GM04503 (cell line): ENCODE results near the gene RUNX3.
A peak's percentile ranks its signal among the peaks of the same experiment; 100 is the strongest.

Experiments
- DNase-seq: peaks from one replicate; pipeline ENCODE4 v3.0.0-alpha.2; 2012; ENCODE audit warnings: low read depth

RUNX3 gene

DNA sequence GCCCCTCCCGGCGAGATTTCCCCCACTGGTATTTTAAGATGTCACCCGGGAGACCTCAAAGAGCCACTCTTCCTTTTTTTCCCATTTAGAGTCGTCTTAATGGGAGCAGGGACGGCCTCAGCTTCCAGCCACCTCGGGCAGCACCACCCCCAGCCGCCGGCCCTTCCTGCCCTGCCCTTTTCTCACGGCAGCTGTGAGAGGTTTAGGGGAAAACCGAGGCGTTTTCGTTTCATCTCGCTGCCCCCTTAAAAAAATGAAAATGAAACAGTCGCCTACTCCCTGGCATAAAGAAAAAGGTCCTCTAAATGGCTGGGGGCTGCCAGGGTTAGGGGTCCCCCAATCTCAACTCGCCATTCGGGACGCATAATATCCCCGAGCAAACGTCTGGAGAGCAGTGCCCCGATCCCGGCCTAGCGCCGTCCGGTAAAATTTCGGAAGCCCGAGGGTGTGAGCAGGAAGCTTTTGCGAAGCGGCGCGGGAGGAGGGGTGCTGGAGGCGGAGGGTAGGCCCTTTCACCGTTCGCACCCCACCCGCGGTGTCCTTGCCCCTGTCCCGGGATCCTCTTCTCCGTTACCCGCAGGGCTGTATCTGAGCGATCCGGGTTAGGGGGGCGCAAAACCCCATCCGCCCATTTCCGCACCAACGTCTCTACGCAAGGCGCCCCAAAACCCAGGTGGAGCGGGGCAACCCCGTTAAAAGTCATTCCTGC is 1.2 kb downstream of the RUNX3 start:
- DNase-seq = no peak

GRCh38 chr1:24927988-24928688 is 1.9 kb downstream of the RUNX3 start:
- no peak for DNase-seq

GRCh38 chr1:24927473-24927872 is 2.6 kb downstream of the RUNX3 start:
- no peak for DNase-seq

DNA sequence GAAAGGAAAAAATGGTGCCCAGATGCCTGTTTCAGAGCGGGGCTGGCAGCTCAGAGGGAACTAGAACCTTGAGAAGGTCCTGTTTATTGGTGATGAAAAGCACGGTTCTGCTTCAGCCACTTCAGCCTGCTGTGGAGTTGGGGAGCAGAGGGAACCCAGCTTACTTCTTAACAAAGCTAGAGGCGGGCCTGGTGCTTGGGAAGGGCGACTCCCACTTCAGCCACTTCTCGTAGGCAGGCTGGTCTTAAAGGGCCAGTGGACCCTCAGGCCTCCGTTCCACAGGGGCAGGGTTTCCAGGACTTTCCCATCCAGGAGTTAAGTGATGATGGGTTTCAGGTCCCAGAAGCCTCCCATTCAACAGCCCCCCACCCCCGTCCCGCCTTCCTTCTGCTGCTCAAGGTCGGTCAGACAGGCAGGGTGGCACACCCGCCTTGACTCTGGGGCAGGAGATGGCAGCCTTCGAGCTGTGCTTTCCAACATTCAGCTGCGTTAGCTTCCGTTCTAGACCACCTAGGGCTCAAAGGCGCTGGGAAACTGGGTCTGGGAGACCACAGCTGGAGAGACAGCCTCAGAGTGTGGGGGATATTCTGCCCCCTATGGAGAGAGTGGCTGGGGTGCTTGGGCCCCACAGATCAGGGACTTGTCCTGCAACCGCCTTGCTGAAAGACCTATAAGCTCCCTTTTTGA is 3.4 kb downstream of the RUNX3 start:
- no peak for DNase-seq

- no peak for DNase-seq
Observed at GRCh38 chr1:24925963-24926362, 4.1 kb downstream of the RUNX3 start.

DNA sequence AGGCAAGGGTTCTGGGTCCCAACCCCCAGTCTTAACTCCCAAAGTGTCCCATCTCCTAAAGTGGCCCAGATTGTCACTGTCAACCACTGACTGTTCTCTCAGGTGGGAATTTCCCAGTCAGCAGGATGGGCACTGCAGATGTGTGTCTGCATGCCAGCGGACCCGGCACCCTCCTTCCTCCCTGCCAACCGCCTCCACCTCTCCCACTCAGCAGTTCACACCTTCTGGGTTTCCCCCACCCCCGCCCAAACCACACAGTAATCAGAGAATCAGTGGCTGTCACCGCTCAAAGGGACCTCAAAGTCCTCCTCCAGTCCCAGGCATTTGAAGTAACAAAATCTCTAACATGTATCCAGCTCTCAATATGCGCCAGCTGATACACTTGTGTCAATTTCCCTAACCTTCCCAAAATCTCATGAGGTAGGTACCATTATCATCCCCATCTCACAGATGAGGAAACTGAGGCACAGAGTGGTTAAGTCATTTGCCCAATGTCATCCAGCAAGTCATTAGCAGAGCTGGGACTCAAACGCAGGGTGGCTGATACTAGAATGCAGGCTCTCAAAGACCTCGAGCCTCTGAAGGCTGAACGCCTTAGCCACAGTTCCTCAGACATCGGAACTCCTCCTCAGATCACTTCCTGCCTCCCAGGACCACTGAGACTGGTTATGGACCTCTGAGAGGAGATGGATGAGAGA is 4.8 kb downstream of the RUNX3 start:
- no peak for DNase-seq

- DNase-seq = no peak
Observed at GRCh38 chr1:24923485-24924113, 6.5 kb downstream of the RUNX3 start.

DNA sequence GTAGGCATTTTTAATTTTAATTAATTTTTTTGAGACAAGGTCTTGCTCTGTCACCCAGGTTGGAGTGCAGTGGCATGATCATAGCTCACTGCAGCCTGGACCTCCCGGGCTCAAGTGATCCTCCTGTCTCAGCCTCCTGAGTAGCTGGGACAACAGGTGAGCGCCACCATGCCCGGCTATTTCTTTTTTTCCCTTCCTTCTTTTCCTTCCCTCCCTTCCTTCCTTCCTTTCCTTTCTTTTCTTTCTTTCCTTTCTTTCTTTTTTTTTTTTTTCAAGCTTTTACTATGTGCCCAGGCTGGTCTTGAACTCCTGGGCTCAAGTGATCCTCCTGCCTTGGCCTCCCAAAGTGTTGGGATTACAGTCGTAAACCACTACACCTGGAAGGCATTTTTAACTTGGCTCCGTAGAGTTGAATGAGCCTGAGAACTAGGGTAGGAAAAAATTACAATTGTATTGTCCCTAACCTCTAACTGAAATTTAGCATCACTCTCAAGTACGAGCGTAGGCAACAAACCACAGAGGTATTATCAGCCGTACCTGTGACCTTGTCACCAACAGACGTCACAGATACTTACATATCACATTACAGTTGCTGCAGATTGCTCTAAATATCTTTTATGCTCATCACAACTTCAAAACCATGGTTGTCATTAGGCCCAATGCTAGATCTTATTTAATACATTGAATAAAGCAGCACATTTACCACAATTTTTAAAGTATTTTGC is 8.0 kb downstream of the RUNX3 start:
- no peak for DNase-seq

DNA sequence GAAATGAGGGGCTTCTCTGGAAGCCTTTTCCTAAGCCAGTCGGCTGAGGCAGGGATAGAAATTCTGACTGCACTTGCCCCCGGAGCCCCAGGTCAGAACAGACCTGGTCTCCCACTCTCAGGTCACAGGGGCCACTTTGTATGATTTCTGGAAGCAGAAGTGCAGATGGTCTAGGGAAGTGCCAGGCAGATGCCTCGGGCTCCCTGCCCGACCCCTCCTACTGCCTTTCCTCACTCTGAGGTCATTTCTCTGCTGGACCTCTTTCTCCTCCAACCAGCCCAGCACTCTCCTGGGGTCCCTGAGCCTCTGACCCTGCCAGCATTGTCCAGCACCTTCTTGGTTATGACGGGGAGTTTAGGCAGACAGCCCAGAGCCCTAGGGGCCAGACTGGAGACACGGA is 8.7 kb downstream of the RUNX3 start:
- no peak for DNase-seq

DNA sequence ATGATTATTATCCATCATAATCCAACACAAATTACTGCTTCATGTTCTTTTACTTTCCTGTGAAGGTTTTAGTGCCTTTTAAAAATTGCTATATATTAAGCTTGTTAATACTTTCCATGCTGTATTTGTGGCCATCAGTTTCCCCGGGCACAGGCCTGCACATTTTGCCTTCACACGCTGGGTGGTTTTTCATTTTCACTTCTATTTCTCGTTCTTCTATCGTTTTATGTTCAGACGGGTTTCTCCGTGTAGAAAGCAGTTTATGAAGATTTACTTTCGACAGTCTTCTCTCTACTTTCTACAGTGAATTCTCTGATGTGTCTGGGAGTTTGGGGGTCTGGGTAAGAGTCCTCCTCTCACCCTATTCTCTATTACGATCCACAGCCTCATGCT is 9.5 kb downstream of the RUNX3 start:
- no peak for DNase-seq

- DNase-seq = peak; percentile 53
Observed at GRCh38 chr1:24919791-24920532, 10.1 kb downstream of the RUNX3 start.

- no peak for DNase-seq
Observed at GRCh38 chr1:24918995-24919605, 11.0 kb downstream of the RUNX3 start.

DNA sequence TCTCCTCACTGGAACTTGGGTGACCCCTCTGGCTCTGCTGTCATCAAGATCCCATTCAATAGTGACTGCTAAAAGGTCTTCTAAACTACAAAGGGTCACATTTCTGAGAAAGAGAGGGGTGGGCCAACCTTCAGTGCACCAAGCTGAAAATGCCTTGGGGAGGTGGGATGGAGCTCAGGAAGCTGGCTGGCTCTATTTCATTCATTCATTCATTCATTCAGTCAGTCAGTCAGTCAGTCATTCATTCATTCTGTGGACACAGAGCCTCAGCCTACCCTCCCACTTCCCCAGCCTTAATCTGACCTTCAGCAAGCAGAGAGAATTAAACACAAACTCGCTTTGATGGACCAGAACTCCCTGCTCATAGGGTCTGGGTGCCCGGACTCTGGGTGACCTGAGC is 11.7 kb downstream of the RUNX3 start:
- no peak for DNase-seq

DNA sequence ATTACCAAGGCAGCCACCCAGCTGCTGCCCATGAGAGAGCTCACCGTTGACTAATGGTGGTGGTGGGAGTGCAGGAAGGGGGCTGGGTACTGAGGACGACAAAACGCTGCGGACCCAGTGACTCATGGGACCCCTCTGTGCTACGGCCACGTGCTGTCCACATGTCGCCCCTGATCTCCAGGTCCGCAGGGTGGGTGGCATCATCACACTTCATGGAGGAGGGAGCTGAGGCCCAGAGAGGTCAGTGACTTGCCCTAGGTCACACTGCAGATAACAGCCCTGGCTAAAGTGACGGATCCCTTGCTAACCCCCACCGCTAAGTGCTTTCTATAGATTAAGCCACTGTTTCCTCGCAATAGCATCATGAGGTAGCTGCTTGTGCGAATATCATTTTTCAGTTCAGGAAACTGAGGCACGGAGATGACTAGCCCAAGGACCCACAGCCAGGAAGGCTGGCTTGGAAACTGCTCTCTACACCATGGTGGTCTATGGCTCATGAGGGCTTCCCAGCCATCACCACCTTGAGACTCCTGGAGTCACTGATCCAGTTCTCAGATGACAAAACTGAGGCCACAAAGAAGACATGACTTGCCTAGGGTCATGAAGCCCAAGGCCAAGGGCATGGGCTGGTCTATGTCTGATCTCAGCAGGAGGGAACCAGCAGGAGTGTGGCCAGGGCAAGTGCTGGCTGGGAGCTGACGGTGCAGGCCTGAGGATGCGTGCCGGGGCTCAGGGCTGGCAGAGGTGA is 12.6 kb downstream of the RUNX3 start:
- no peak for DNase-seq

GRCh38 chr1:24915816-24916602 is 14.1 kb downstream of the RUNX3 start:
- DNase-seq = no peak

DNA sequence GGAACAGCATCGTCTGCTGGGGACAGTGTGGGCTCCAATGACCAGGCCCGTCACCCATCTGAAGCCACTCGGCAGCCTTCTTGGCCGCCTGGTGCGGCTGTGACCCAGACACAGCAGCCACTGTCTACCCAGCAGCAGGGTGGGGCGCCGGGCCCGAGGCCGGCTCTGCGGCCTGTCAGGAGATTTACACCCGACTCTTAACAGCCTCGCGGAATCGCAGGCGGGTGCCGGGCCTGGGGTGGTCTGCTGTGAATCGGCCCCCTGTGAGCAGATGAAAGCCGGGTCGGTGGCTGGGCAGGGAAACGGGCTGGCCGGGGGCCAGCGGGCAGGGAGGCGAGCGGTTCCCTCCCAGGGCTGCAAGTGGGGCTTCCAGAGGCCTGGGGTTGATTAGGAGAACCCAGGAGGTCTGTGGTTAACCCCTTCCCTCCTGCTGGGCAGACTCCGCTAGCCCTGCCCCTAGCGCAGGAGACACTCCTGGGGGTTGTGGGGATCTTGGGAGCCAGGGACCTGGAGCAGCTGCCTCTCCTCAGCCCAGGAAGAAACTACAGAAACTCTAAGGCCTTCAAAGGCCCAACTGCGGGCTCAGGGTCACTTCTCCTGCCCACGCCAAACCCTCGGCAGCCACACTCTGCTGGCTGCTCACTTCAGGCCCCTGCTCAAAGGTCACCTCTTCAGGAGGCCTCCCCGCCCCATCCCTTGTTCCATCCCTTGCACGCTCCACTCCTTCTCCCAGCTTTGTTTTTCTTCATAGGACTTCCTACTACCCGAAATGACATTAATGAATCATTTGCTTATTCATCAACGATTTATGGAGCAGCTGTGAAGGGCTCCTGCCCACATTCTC is 15.6 kb downstream of the RUNX3 start:
- no peak for DNase-seq

GRCh38 chr1:24913616-24914225 is 16.4 kb downstream of the RUNX3 start:
- DNase-seq = no peak

DNA sequence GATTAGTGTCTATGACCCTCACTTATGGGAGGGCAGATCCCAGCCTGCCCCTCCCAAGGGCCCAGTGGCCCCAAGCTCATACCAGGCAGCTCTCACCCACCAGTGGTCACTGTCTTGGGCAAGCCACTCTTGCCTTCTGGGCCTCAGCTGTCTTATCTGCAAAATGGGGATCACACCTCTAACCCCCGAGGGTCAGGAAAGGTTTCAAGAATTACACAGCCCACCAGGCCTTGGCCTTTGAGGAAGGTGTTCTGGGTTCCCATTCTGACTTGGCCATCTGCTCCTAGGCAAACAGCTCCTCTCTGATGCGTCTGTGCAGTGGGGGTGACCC is 16.8 kb downstream of the RUNX3 start:
- DNase-seq = no peak
